Transverse colon (tissue), 4 donors: Measurements from ENCODE around the gene ZCCHC7.

ENCODE experiments used
- EP300 ChIP-seq: sonication (generic); formaldehyde crosslinking; IDR thresholded peaks from one replicate; pipeline ENCODE4 v1.6.1; 2017; ENCODE audit warnings: antibody characterized with exemption, low read depth
- POLR2A ChIP-seq: fragments of 450-650 bp; IDR thresholded peaks from one replicate; pipeline ENCODE4 v1.6.1; 2016; ENCODE audit warnings: antibody characterized with exemption, mild to moderate bottlenecking, moderate library complexity
- POLR2AphosphoS5 ChIP-seq, 3 donors: sonication (generic); formaldehyde crosslinking; IDR thresholded peaks; one replicate each; pipeline ENCODE4 v1.6.1; 2016; ENCODE audit warnings: antibody characterized with exemption in 3 of 3
- TF ChIP-seq, protein P1 (sequence below), 5 experiments: fragments of 200-600 bp in 3 of 5; fragments of 450-650 bp in 2 of 5; sonication (generic) in 3 of 5; IDR thresholded peaks; 1 replicate in 2 of 5; 2 replicates in 3 of 5; pipeline ENCODE4 v1.5.1; 2016 to 2017; ENCODE audit warnings: antibody characterized with exemption in 5 of 5, inconsistent platforms in 3 of 5, mild to moderate bottlenecking in 2 of 5, moderate library complexity in 1 of 5

DNA sequence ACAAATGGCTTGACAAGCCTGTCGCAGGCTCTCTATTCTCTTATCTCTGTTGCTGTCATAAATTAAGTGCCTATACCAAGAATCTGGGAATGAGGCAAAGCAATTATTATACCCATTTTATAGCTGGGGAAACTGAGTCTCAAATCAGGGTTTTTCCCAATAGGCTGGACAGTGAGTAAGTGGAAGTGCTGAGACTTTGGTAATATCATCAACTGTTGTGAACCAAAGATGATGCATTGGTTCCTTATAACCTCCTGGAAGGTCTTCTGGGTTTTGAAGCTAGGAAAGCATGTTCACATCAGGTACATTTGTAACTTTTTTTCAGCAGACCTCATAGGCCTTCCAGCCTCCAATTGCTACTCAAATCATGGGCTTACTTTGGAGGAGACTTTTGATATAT lies 25.6 kb upstream of the ZCCHC7 start:
- TF ChIP-seq, protein P1, sequence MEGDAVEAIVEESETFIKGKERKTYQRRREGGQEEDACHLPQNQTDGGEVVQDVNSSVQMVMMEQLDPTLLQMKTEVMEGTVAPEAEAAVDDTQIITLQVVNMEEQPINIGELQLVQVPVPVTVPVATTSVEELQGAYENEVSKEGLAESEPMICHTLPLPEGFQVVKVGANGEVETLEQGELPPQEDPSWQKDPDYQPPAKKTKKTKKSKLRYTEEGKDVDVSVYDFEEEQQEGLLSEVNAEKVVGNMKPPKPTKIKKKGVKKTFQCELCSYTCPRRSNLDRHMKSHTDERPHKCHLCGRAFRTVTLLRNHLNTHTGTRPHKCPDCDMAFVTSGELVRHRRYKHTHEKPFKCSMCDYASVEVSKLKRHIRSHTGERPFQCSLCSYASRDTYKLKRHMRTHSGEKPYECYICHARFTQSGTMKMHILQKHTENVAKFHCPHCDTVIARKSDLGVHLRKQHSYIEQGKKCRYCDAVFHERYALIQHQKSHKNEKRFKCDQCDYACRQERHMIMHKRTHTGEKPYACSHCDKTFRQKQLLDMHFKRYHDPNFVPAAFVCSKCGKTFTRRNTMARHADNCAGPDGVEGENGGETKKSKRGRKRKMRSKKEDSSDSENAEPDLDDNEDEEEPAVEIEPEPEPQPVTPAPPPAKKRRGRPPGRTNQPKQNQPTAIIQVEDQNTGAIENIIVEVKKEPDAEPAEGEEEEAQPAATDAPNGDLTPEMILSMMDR (IDR thresholded peaks at IDR 0.05) = no peak
- TF ChIP-seq POLR2A (no peak), POLR2AphosphoS5 (IDR thresholded peaks at IDR 0.05) (no peak), EP300 (no peak)
